Inflammatory macrophage treated with lipopolysaccharide for 4 hours (primary cell): ENCODE results near the gene NRG3.

Experiments used
- DNase-seq: peaks from one replicate; pipeline ENCODE4 v3.0.0-alpha.2; 2020

NRG3 gene

GRCh38 chr10:82506680-82507376 lies 631.8 kb downstream of the NRG3 start:
- no peak for DNase-seq

- no peak for DNase-seq
These were observed 640.3 kb downstream of the NRG3 start for GRCh38 chr10:82515256-82515655.

- no peak for DNase-seq
These were observed 654.1 kb downstream of the NRG3 start for GRCh38 chr10:82529062-82529461.

- no peak for DNase-seq
These were observed 660.5 kb downstream of the NRG3 start for GRCh38 chr10:82535457-82535856.

- no peak for DNase-seq
These were observed 661.7 kb downstream of the NRG3 start for GRCh38 chr10:82536668-82537067.

DNA sequence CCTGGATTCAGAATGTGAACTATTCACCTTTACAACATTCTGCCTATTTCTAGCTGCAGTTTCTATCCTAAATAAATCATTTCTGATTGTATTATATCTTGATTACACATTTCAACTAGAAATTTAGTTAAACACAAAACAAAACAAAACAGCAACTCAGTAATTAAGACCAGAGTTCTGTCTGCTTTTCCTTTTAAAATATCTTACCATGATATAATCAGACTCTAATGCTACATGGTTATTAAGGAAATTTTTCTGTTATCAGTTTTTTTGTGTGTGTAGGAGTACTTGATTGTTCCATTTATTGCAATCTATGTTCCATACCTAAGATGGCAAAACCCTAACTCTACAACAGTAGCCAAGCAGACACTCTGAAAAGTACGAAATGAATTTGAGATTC lies 663.3 kb downstream of the NRG3 start:
- DNase-seq = no peak

DNA sequence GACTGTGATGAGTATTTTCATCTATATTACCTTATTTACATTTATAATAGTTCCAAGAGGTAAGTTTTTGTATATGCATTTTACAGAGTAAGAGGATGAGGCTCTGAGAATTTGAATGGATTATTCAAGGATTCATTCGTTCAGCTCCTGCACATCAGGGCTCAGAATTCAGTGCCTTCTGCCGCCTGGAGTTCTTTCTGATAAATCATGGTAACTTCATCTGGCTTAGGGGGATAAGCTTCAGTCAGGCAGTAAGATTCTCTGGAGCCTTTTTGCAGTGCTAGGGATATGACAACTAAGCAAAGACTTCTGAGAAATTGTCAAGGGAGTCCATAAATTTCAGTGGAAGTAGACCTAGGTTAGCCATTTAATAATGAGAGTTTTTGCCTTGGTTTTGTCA lies 668.6 kb downstream of the NRG3 start:
- no peak for DNase-seq

DNA sequence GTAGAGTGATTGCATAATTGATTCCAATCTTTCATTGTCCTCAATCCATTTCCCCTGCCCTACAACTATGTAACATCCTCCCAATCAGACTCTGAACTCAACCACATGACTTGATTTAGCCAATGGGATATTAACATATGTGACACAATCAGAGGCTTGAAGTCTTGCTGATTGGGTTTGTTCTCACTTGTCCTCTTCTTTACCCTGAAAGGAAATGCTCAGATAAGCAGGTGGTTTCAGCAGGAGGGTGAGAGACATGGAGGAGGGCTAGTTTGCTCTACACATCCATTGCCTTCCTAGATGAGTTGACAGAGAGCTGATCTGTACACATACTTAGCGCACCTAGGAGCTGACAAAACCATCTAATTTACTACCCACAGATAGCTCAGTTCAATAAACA lies 669.4 kb downstream of the NRG3 start:
- DNase-seq = no peak

GRCh38 chr10:82551506-82551905 lies 676.5 kb downstream of the NRG3 start:
- no peak for DNase-seq

GRCh38 chr10:82552267-82552666 lies 677.3 kb downstream of the NRG3 start:
- no peak for DNase-seq

GRCh38 chr10:82554381-82554780 lies 679.4 kb downstream of the NRG3 start:
- DNase-seq = no peak

GRCh38 chr10:82558014-82558607 lies 683.1 kb downstream of the NRG3 start:
- no peak for DNase-seq

- DNase-seq = no peak
These were observed 689.6 kb downstream of the NRG3 start for GRCh38 chr10:82564353-82565196.

DNA sequence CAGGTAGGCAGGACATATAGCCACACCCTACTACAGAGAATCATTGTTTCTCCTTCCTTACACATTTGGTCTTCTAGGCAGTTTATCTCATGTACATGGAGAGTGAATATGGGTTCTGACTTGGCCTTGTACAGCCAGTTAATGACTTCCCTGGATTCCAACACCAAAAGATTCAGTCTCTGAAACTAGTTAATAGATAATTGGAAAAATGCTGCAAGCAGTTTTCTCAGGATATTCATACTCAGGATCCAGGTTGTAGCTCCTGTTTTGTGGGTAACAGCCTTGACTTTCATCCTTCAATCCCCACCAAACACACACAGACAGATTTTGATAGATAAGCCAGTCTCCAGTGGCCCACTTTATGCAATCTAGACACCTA lies 690.2 kb downstream of the NRG3 start:
- DNase-seq = no peak

GRCh38 chr10:82572744-82573143 lies 697.8 kb downstream of the NRG3 start:
- DNase-seq = no peak

DNA sequence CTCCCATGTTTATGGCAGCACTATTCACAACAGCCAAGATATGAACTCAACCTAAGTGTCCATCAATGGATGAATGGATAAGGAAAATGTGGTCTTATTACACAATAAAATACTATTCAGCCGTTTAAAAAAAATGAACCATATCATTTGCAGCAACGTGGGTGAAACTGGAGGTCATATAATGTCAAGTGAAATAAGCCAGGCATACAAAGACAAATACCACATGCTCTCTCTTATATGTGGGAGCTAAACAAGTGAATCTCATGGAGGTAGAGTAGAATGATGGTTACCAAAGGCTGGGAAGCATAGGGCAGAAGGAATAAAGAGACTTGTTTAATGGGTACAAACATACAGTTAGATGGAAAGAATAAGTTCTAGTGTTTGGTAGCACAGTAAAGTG lies 699.1 kb downstream of the NRG3 start:
- DNase-seq = no peak

DNA sequence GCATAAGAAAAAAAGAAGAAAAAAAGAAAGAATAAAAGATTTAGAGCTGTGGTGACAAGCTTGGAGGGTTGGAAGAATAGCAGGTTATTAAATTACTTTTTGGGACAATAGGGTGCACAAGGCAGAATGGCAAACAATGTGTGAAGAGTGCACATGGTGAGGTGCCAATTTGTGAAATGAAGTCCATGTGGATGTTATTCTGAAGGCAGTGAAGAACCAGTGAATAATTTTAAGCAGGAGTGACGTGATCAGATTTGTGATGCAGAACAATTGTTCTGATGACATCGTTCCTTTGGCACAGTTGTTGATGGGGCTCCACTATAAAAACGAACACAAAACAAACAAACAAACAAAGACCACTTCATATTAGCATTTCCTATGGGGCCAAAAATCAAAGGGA lies 700.3 kb downstream of the NRG3 start:
- DNase-seq = no peak

GRCh38 chr10:82576093-82576492 lies 701.1 kb downstream of the NRG3 start:
- DNase-seq = no peak

DNA sequence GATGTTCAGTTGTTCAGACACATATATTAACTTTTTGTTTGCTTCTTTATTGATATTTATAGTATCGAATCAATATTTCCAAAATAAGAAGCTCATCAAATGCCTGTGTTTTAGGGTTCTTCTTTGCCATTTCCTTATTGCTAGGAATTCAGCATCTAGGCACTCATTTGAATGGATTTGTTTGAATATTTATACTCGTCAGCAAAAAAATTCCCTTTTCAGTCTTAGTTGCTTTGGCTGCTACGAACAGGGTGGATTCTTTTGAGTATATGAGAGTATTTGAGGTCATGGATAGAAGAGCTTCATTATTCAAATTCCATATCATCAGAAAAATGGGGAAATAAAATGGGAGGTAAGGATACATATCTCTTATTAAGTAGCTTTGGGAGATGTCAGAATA lies 706.9 kb downstream of the NRG3 start:
- DNase-seq = no peak

GRCh38 chr10:82591421-82591820 lies 716.4 kb downstream of the NRG3 start:
- DNase-seq = no peak

GRCh38 chr10:82597840-82598239 lies 722.8 kb downstream of the NRG3 start:
- no peak for DNase-seq

DNA sequence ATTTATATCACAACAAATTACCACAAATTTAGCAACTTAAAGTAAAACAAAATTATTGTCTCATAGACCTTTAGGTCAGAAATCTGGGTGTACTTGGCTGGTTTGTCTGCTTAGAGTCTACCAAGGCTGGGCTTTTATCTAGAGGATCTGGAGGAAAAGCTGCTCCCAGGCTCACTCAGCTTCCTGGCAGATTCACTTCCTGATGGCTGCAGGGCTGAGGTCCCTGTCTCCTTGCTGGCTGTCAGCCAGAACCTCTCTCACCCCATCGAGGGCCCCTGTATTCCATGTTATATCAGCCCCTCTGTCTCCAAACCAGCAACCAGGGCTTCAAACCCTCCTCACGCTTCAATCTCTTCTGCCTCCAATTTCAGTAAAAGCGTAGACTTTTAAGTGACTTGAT lies 734.9 kb downstream of the NRG3 start:
- no peak for DNase-seq

- DNase-seq = no peak
These were observed 743.0 kb downstream of the NRG3 start for GRCh38 chr10:82618007-82618406.

GRCh38 chr10:82621680-82622079 lies 746.7 kb downstream of the NRG3 start:
- DNase-seq = no peak
